MCF 10A (cell line): ENCODE results near the gene ALDH1A3. TPM values are rescaled to one million over a fixed set of nuclear protein-coding genes. Genes with fewer than 3 reads are reported as not detected.

Experiments used
- BruUV-seq: library from RNA; stranded (reverse); fragments of 400-500 nt; replicated peaks from 2 replicates; lab custom pipeline; 2021; lab: Mats Ljungman, UMichigan
- CTCF ChIA-PET: fragments of 300-600 bp; sonication (Branson Sonifier 250); formaldehyde crosslinking; extraction: SDS; loops from one replicate; lab custom pipeline; 2021; ENCODE audit warnings: antibody characterized with exemption, inconsistent platforms; lab: Yijun Ruan, JAX
- POLR2A ChIA-PET: fragments of 300-600, 350-650 bp; sonication (Branson Sonifier 250); formaldehyde crosslinking; extraction: SDS; loops from one replicate; lab custom pipeline; 2020; ENCODE audit warnings: antibody characterized with exemption, inconsistent platforms; lab: Yijun Ruan, JAX
- DNase-seq: peaks from one replicate; pipeline ENCODE4 v3.0.0-alpha.2; 2018; ENCODE audit not compliant: unreplicated experiment
- H3K27ac Mint-ChIP-seq: one replicate; pipeline ENCODE4 v1.8.0; 2022; ENCODE audit warnings: mild to moderate bottlenecking, low read depth, mixed read lengths; ENCODE audit not compliant: unreplicated experiment
- H3K27me3 Mint-ChIP-seq: one replicate; pipeline ENCODE4 v1.8.0; 2022; ENCODE audit warnings: mixed read lengths; ENCODE audit not compliant: insufficient read depth, unreplicated experiment
- H3K36me3 Mint-ChIP-seq: one replicate; pipeline ENCODE4 v1.8.0; 2022; ENCODE audit warnings: mild to moderate bottlenecking, moderate library complexity, mixed read lengths; ENCODE audit not compliant: insufficient read depth, unreplicated experiment
- H3K4me1 Mint-ChIP-seq: one replicate; pipeline ENCODE4 v1.8.0; 2022; ENCODE audit warnings: mixed read lengths; ENCODE audit not compliant: insufficient read depth, unreplicated experiment
- H3K4me3 Mint-ChIP-seq: one replicate; pipeline ENCODE4 v1.8.0; 2022; ENCODE audit warnings: mild to moderate bottlenecking, moderate library complexity, mixed read lengths; ENCODE audit not compliant: unreplicated experiment
- H3K9me3 Mint-ChIP-seq: one replicate; pipeline ENCODE4 v1.8.0; 2022; ENCODE audit warnings: mixed read lengths; ENCODE audit not compliant: unreplicated experiment
- intact Hi-C: fragments of 100-400 bp; cut with micrococcal nuclease; formaldehyde crosslinking; loops from 2 replicates; pipeline ENCODE4 v1.14.1; 2022
- total RNA-seq: library from RNA; stranded (reverse); gene quantifications from 2 replicates; pipeline ENCODE4 v1.2.3, GENCODE V29; 2022
- TF ChIP-seq, protein P1 (sequence below): fragments of 200-600 bp; IDR thresholded peaks from one replicate; pipeline ENCODE4 v1.8.0; 2022; ENCODE audit warnings: antibody characterized with exemption, mild to moderate bottlenecking; ENCODE audit not compliant: unreplicated experiment

Gene ALDH1A3
- total RNA-seq, 1 experiment from 2014 or later, result 4.3 TPM

DNA sequence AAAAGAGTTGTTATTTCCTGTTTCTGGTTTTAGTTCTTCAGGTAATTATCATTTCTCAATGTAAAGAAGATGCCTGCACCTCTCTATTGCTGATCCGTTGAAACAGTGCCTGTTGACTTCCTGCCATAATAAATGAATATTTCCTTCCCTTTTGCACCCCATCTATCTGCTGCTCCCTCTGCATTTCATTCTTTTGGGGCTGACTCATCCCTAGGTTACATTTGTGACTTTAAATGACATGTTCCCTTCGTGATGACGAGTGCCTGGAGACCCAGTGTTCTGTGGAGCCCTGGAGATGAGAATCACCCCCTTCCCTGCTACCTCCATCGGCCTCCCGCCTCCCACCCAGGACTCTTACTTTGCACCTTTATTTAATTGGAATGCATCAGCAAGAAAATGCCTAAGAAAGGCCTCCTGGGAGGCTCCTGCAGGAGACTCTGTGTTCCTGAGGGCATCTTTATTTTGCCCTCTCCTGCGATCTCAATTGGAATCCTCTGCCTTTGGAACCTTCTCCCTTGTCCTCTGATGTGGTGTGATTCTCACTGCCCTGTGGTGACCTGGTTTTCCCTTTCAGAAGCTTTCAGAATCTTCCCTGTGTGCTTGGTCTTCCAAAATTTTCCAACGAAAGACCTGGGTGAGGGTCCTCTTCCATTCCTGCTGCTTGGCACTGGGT lies 53.2 kb downstream of the ALDH1A3 start:
- DNase-seq, result no peak
- Mint-ChIP-seq H3K27me3 (no peaks in the 10 kb centered on the region), H3K36me3 (peaks cover 20% of the 10 kb centered on the region), H3K4me1 (no peaks in the 10 kb centered on the region), H3K4me3 (no peak overlapping the region), H3K27ac (peak overlapping the region; percentile 54), H3K9me3 (no peaks in the 10 kb centered on the region)
- intact Hi-C loops, result no loop called here
- TF ChIP-seq, protein P1, sequence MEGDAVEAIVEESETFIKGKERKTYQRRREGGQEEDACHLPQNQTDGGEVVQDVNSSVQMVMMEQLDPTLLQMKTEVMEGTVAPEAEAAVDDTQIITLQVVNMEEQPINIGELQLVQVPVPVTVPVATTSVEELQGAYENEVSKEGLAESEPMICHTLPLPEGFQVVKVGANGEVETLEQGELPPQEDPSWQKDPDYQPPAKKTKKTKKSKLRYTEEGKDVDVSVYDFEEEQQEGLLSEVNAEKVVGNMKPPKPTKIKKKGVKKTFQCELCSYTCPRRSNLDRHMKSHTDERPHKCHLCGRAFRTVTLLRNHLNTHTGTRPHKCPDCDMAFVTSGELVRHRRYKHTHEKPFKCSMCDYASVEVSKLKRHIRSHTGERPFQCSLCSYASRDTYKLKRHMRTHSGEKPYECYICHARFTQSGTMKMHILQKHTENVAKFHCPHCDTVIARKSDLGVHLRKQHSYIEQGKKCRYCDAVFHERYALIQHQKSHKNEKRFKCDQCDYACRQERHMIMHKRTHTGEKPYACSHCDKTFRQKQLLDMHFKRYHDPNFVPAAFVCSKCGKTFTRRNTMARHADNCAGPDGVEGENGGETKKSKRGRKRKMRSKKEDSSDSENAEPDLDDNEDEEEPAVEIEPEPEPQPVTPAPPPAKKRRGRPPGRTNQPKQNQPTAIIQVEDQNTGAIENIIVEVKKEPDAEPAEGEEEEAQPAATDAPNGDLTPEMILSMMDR, result no peak
- ChIA-PET CTCF (no interaction called here), POLR2A (no interaction called here)
- no TSS peak for BruUV-seq

DNA sequence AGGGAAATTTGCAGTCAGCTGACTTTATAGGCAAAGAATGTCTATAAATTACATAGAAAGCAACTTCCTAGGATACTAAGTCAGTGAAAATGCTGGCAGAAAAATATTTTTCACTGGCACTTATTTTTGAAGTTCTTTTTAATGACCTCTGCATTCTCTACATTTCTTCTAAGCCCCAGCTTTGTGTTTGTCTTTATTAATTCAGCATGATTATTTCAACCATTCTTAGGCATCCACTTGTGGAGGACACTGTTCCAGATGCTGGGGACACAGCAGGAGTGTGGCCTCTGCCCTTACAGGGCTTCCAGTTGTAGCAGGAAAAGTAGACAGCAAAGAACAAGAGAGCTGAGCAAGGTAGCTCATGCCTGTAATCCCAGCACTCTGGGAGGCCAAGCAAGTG lies 54.5 kb downstream of the ALDH1A3 start:
- ChIA-PET CTCF (interaction anchor here (0.6 to 1.9 kb wide), 4 partner anchors 11 to 327 kb away, joined by 3 to 6 read pairs (median 4); no protein-coding TSS in a partner anchor), POLR2A (interaction anchor here (0.6 kb wide), 1 partner anchor 302 kb away, joined by 3 read pairs; no protein-coding TSS in a partner anchor)
- intact Hi-C loops, result no loop called here
- H3K4me3 Mint-ChIP-seq, result no peak overlapping the region
- H3K9me3 Mint-ChIP-seq, result no peaks in the 10 kb centered on the region
- H3K27ac Mint-ChIP-seq, result no peak overlapping the region
- TF ChIP-seq, protein P1, result no peak
- peaks cover 11% of the 10 kb centered on the region for H3K36me3 Mint-ChIP-seq
- H3K4me1 Mint-ChIP-seq, result no peaks in the 10 kb centered on the region
- BruUV-seq, result no TSS peak
- no peaks in the 10 kb centered on the region for H3K27me3 Mint-ChIP-seq
- no peak for DNase-seq

DNA sequence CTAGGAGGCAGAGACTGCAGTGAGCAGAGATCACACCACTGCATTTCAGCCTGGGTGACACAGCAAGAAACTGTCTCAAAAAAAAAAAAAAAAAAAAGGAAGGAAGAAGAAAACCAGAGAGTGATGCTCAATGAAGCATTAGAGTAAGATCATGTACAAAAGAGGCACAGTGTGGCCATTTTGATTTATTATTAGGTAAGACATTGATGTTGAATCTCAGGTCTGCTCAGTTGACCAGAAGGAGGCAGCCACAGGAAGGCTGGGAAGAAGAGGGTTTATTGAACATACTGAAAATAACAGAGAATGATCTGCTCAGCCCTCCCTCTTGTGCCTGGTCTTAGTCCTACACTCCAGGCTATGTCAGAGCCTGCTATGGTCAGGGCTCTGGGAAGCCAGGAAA lies 55.1 kb downstream of the ALDH1A3 start:
- Mint-ChIP-seq H3K27ac (no peak overlapping the region), H3K4me3 (no peak overlapping the region), H3K9me3 (no peaks in the 10 kb centered on the region), H3K4me1 (no peaks in the 10 kb centered on the region), H3K27me3 (no peaks in the 10 kb centered on the region), H3K36me3 (peaks cover 11% of the 10 kb centered on the region)
- TF ChIP-seq, protein P1, result no peak
- intact Hi-C loops, result no loop called here
- CTCF ChIA-PET, result interaction anchor here (0.6 to 1.9 kb wide), 5 partner anchors 12 to 327 kb away, joined by 3 to 8 read pairs (median 5); partner anchors contain the start of gene LRRK1
- DNase-seq, result no peak
- no TSS peak for BruUV-seq
- POLR2A ChIA-PET, result interaction anchor here (0.6 kb wide), 1 partner anchor 303 kb away, joined by 3 read pairs; no protein-coding TSS in a partner anchor

DNA sequence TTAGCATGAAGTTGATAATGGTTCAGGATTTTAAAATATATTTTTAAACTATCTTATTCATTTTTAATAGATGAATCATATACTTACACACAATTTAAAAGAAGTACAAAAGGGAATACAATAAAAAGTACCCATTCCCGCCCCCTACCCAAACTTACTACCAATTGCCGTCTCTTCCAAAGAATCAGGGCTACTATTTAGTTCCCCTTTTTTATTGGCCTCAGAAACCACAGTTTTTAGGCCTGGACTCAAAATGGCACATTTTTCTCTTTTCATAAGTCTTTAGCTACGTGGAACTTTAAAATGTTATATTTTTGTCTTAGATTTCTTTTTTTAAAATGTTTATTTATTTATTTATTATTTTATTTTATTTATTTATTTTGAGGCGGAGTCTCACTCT lies 57.5 kb downstream of the ALDH1A3 start:
- intact Hi-C loops, result no loop called here
- CTCF ChIA-PET, result no interaction called here
- BruUV-seq, result no TSS peak

More for the DNA sequence above, 57.5 kb downstream of the ALDH1A3 start:
- no peak for DNase-seq
- no peak overlapping the region for H3K27ac Mint-ChIP-seq
- TF ChIP-seq, protein P1, result no peak
- H3K4me3 Mint-ChIP-seq, result no peak overlapping the region
- H3K4me1 Mint-ChIP-seq, result no peaks in the 10 kb centered on the region
- H3K27me3 Mint-ChIP-seq, result no peaks in the 10 kb centered on the region
- H3K36me3 Mint-ChIP-seq, result peaks cover 7% of the 10 kb centered on the region
- POLR2A ChIA-PET, result no interaction called here
- no peaks in the 10 kb centered on the region for H3K9me3 Mint-ChIP-seq
